Head of caudate nucleus (tissue), 42 donors: ENCODE results near the gene DIS3.
"Not testable (repeated sequence)": the region's sequence is repeated elsewhere in the genome, so short reads cannot be mapped to it uniquely, and the experiment has no call there.

Source experiments
- DNase-seq, 42 donors: peaks; one replicate each; pipeline versions ENCODE4 v3.0.0 to v3.0.0-alpha.2; 2020 to 2021; ENCODE audit warnings: mixed read lengths in 7 of 42
- intact Hi-C: fragments of 100-400 bp; cut with DNase I; formaldehyde crosslinking; loops from one replicate; pipeline ENCODE4 v1.15.0; 2022

DIS3 gene

DNA sequence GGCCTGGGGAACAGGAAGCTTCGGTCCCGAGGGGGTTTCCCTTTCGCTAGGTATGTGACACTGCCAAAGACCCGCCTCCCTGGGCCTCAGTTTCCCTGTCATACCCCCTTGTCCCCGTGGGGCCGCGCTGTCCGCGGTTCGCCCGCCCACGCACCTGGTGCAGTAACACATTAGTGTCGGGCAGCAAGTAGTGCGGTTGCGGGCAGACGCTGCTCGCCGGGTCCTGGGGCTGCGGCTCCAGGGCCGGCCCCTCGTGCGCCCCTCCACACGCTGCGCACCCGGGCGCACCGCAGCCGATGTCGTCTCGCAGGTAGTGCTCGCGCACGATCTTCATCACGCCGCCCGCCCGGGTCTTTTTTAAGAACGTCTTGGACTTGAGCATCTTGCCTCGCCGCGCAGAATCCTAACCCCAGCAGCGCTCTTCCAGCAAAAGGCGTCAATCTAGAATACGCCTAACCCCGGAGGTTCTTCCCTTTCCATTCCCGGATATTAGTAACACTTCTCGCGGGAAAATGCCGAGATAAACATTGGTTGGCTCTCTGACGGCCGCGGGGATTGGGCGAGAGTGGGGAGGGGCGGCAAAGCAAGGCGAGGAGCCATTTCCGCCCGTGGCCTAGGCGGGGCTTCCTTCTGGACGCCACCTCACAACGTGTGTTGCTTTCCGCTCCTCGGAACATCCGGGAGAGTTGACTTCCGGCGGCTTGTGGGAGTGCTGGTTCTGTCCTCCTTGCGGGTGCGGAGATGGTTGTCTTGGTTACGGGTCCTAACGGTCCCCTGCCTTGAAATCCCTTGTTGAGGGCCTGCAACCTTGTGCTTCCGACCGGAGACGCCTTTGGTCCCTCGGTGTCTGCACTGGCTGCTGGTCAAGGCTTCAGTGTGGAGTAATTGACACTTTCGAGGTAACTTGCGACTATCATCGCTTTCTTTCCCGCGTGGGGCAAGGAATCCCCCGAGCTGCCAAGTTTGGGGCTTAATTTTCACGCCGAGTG is at the start of gene DIS3, which contains the start of gene PIBF1:
DIS3 (minus strand) TSS at position 450 of the 989 bp plus-strand sequence; CDS start at position 382, 68 bp downstream.
PIBF1 (plus strand) TSS at position 683 of the 989 bp plus-strand sequence. CDS start 1,337 bp downstream, outside the sequence.
- peak; percentile 94 to 99 (median 97) for DNase-seq
- intact Hi-C loops, result no loop called here

DNA sequence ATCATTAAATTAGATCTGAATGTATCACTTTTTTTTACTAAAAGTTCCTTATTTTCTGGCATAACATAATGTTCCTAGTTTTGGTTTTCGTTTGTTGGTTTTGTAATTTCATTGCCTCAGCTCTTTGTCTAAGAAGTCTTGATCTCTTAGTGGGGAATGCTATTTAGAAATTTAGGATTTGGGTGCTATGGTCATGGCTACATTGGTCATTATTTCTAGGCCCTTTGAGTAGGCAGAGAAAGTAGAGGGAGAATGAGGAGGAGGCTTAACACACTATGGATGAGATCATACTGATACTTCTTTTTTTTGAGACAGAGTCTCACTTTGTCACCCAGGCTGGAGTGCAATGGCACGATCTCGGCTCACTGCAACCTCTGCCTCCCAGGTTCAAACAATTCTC is 42.0 kb upstream of the DIS3 start:
- intact Hi-C loops, result no loop called here

DNA sequence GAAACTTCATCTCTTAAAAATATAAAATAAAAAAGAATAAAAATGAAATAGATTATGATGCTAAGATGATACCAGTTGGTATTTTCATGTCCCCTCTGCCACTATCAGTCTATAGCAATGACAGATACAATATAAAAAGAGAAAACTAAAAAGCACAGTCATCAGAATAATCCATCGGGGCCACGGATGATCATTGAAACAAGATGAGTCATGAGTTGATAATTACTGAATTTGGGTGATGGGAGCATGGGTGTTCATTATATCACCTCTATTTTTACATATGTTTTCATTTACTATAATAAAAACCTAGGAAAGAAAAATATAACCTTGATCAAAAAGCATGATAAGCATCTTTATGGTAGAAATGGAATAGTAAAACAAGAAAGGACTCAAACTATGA is 41.4 kb upstream of the DIS3 start:
- no peak for DNase-seq
- intact Hi-C loops, result no loop called here

More for the DNA sequence above, 42.0 kb upstream of the DIS3 start:
- no peak for DNase-seq

DNA sequence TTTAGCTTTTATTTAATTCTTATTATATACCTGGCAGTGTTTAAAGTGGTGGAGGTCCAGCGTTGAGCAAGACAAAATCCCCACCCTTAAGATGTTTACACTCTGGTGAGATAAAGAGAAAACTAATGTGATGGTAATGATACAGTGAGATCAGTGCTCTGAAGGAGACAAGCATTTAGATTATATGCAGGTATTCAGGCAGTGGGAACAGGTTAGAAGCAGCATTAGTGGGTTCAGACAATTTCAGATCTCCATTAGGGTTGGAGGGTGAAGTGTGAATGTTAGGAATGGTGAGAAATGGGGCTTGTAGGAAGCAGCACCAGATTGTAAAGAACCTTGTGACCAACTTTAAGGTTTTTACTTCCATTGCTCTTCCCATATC is 39.2 kb upstream of the DIS3 start:
- intact Hi-C loops, result no loop called here
- DNase-seq, result no peak

DNA sequence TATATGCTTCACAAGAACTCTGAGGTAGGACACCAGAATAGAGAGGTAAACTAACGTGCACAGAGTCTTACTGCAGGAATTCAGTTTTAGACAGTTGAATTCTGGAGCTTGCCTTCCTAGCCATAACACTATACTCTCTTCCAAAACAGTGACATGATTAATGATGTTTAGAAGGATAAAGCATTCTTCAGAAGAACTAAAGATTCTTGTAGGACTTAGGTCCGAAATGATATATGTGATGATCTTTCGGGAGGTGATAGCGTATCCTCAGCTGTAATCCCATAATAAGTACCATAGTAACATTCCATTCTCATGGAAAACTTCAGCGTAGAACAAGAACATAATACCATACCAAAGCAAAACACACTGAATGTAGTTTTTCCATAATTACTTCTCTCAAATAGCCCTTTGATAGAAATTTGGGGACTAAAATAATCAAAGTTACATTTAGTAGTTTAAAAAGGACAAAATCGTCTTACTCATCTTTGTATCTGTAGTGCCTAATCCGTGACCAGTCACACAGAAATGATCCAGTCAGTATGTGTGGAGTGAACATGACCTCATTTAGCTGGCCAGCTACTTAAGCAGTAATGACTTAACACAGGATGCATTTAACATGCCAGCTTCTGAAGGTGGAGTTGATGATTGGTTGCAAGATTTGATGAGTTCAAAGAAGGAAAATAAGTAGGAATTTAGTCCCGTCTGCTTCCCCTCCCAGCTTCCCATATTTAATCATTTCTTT is 38.6 kb upstream of the DIS3 start:
- DNase-seq, result no peak
- intact Hi-C loops, result no loop called here

DNA sequence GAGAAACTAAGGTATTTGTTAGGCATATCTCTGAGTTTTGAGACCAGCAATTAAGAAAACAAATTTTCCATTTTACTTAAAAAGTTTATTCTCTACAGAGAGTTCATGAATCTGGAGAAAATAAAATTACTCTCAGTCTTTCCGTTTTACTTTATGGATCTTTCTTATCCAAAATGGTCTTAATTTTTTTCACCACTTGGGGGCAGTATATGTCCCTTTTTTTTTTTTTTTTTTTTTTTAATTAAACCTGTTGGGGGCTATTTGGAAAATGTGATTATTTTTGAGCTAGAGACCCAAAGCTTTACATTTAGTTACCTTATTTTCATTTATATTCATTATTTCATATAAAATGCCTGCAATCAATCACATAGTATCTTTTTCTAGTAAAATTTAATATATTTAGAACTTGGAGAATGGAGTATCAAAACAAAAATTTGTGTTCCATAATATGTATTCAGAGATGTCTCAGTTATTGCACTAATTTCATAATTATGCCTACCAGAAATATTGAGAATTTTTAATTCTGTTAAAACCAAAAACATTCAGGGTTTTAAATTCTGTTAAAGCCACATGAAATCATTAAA is 27.3 kb upstream of the DIS3 start:
- intact Hi-C loops, result no loop called here
- DNase-seq, result no peak

- intact Hi-C loops, DNase-seq: not testable (repeated sequence)
Measured at GRCh38 chr13:72806514-72806913, 24.8 kb upstream of the DIS3 start.

DNA sequence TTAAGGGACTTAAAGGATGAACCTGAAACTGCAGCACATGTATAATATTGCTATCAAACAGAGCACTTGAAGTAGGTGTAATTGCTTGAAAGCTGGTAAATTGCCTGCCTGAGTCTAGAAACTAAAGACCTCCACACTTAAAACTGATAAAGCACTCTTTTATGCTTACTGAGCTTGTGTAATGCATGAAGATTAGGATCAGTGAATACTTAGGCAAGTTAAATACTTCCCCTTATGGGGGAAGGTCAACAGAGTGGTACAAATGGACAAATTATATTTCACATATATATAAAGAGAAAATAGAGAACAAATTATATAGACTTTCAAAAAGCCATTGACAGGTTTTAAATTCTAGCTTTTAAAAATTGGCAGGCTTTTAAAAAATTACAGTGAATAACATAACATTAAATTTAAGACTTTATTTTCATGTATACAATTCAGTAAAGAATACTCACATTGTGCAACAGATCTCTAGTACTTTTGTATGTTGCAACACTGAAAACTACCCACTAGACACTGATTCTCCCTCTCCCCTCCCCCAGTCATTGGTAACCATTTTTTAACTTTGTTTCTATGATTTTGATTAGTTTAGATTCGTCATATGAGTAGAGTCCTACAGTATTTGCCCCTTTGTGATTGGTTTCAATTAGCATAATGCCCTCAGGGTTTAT is 24.1 kb upstream of the DIS3 start:
- DNase-seq, result no peak
- intact Hi-C loops, result no loop called here

- no peak for DNase-seq
- intact Hi-C loops, result no loop called here
Measured at GRCh38 chr13:72804301-72804700, 22.6 kb upstream of the DIS3 start.

GRCh38 chr13:72798817-72799216 is 17.1 kb upstream of the DIS3 start:
- no peak for DNase-seq
- intact Hi-C loops, result no loop called here

DNA sequence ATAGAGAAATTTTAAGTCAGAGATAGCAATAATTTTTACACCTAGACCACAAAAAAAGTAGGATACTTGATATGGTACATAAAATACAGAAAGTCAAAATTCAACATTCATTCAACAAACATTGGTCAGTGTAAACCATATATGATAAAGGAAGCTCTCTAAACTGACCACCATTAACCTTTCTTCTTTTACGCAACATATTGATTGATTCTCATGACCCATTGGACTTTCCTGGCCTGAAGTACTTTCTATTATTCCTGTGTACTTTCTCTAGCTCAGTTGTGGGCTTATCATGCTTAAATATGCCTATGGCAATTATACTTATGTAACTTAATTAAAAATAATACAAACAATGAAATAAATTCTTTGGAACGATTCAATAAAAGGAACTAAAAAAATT is 10.9 kb upstream of the DIS3 start:
- intact Hi-C loops, result no loop called here

DNA sequence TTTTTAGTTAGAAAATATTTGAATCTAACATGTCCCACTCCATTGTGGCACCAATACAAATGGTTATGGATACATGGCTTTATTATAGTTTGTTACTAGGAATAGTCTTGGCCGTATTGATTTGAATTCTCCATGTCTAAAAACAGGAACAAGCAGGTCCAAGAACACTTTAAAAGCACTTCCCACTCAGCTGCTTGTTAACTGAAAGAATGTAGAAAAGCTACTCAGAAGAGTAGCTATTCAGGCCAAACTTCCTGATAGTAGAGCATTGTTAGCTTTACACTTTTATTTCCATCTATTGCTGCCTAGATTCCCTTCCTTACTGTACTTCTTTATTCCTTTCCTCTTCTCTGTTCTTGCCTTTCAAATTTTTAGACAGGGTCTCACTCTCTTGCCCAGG is 7.1 kb upstream of the DIS3 start:
- DNase-seq, result no peak
- intact Hi-C loops, result no loop called here

More for the DNA sequence above, 10.9 kb upstream of the DIS3 start:
- DNase-seq, result no peak

GRCh38 chr13:72784679-72785078 is 3.0 kb upstream of the DIS3 start:
- not testable (repeated sequence) for DNase-seq

DNA sequence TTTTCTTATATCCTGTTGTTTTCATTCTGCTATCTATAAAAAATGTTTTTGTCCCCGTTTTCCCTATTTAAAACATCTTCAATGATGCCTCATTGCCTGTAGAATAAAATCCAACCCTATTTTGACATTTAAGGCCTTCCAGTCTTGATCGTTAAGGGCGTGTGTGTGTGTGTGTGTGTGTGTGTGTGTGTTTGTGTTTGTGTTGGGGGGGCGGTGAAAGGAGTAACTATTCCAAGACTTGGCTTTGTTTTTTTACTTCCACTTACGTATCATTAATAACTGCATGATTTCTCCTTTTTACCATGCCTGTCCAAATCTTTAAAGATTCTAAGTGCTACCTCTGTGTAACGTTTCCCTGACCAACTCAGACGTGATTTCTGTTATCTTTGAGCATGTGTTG is 1.0 kb upstream of the DIS3 start:
- intact Hi-C loops, result no loop called here
- no peak for DNase-seq

More at GRCh38 chr13:72784679-72785078, 3.0 kb upstream of the DIS3 start:
- intact Hi-C loops, result not testable (repeated sequence)

DNA sequence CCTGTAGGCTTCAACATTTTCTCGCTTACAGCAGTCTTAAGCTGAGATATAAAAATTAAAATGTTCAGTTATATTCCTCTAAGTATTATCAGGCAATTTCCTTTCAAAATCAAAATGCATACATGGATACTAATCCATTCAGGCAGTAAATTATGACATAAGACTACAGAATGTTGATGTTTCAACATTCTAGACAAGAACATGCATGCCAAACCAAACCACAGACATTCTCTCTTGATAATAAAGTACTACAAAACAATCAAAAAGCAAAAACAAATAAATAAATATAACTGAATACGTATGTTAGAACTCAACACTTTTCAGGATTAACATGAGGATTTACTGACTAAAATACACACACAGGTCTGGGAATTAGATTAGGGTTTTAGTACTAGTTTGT is 7.7 kb downstream of the DIS3 start:
- intact Hi-C loops, result no loop called here
- DNase-seq, result no peak

DNA sequence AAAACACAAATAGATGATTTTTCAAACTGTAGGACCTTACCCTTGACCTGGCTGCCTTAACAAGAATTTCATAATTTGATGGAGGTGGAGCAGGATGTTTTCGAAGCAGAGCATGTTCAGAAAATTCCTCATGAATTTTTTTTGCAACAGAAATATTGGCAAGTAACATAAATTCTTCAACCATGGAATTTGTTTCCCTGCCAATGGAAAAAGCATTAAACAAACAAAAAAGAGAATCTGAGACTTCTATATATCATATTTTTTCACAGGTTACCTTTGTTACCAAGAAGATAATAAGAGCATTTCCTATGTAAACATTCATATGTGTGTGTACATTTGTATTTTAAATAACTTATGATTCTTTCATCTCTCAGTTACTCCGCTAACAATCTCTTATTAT is 18.3 kb downstream of the DIS3 start:
- no peak for DNase-seq
- intact Hi-C loops, result no loop called here

DNA sequence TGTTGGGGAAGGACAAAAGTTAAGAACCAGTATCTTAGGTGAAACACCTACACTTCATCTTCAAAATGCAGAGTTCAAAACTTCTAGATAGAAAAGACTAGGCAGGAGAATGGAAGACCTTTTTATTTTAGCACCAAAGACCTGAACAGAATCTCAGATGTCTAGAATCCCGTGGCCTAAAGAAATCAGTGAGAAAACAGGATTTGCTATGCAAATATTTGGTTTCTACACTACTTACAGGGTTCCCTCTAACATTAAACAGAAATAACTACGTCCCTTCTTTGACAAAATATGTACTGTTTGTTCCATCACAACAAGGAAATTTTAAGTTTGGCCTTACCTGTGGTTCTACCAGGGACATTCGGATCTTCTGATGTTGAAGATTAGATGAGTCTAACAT is 21.5 kb downstream of the DIS3 start:
- intact Hi-C loops, result no loop called here
- no peak for DNase-seq

DNA sequence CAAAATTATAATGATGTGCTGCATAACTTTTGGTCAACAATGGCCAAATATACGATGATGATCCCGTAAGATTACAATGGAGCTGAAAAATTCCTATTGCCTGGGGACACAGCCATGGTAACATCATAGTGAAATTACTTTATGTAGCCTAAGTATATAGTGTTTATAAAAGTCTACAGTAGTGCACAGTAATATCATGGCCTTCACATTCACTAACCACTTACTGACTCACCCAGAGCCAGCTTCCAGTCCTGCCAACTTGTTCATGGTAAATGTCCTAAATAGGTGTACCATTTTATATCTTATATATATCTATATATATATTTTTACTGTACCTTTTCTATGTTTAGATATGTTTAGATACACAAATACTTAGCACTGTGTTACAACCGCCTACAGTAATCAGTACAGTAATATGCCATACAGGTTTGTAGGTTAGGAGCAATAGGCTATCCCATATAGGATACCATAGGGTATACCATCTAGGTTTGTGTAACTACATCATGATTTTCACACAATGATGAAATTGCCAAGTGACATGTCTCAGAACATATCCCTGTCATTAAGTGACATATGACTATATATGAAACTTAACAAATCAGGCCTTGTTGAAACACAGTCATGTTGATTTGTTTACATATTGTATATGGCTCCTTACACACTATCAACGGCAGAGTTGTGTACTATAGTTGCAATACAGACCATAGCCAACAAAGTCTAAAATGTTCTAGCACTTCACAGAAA is 23.7 kb downstream of the DIS3 start:
- intact Hi-C loops, result no loop called here
- DNase-seq, result no peak
